NCI-H1694 (cell line): Measurements from ENCODE around the gene RFC2.
A peak's percentile ranks its signal among the peaks of the same experiment; 100 is the strongest.

Source experiments
- DNase-seq: peaks from one replicate; lab custom pipeline; 2025; lab: John Stamatoyannopoulos, UW

RFC2 gene

DNA sequence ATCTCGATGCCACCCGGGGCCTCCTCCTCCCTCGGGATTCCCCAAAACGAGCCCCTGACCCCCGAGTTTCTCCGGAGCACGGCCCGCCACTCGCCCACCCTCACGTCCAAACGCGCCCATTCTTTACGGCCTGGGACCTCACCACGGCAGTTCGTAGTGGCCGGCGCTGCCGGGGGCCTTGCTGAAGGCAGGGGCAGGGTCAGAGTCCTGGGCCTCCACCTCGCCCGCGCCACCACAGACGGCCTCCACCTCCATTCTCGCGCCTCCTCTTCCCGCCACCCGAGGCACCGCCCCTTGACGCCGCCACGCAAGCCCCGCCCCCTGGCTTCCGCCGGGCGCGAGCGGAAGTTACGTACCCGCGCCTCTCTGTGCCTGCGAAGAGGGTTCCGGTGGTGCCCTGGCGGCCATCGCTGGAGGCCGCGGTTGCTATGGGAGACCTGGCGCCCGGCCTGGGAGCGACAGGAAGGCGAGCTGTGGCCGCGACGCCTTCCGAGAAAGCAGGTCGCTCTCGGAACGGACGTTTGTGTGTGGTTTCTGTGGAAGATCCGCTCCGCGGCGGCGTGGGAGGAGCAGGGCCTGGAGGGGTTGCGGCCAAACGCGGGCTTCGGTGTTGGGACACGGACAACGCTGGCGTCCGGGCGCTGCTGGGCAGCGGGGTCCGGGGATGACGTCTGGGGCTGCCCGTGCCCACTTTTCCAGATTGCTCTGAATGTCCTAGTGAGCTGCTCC, at the start of gene RFC2:
Gene RFC2, minus strand, starts transcription at position 271 of the 729 bp plus-strand sequence. Its CDS starts 16 bp downstream, at position 255.
- DNase-seq = peak; percentile 85

DNA sequence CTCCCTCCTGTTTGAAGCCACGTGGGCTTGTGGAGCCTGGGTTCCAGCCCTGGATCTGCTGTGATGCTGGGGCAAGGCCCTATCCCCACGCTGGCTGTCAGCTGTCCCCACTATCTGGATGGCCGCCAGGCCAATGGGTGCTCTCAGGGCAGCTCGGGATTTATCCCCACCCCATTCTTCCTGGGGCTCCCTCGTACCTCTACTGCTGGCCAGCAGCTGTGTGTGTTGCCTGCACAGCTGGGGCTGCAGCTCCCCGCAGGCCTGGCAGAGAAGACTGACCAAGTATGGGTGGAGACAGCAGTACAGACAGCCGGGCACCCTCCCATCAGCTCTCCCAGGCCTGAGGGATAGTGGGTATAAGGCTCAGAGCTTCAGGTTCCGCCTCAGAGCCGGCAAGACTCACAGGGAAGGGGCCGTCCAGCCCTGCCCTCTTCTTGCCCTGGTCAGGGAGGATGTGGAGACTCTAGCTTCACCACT, 48.6 kb upstream of the RFC2 start:
- DNase-seq = no peak

DNA sequence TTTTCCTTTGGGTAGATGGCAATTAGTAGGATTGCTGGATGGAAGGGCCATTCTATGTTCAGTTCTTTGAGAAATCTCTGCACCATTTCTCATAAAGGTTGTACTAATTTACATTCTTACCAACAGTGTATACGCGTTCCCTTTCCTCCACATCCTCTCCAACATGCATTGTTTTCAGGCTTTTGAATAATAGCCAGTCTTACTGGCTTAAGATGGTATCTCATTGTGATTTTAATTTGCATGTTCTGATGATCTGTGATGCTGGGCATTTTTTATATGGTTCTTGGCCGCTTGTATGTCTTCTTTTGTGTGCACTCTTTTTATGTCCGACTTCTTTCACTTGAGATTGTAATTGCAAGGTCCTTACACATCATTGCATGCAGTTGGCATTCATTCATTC, 46.7 kb upstream of the RFC2 start:
- DNase-seq = no peak

DNA sequence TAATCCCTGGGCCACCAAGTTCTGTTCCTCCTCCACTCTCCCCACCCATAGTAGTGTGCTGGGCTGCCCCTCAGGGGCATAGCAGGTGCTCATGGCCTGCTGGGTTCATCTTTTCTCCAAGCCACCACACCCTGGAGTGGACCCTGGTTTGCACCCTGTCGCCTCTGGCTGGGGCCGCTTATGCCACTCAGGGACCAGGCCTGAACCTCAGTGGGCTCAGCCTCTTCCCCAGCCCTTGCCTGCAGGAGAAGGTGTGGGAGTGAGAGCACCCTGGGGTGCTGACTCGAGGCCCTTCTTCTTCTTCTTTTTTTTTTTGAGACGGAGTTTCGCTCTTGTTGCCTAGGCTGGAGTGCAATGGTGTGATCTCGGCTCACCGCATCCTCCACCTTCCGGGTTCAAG, 45.2 kb upstream of the RFC2 start:
- DNase-seq = no peak

DNA sequence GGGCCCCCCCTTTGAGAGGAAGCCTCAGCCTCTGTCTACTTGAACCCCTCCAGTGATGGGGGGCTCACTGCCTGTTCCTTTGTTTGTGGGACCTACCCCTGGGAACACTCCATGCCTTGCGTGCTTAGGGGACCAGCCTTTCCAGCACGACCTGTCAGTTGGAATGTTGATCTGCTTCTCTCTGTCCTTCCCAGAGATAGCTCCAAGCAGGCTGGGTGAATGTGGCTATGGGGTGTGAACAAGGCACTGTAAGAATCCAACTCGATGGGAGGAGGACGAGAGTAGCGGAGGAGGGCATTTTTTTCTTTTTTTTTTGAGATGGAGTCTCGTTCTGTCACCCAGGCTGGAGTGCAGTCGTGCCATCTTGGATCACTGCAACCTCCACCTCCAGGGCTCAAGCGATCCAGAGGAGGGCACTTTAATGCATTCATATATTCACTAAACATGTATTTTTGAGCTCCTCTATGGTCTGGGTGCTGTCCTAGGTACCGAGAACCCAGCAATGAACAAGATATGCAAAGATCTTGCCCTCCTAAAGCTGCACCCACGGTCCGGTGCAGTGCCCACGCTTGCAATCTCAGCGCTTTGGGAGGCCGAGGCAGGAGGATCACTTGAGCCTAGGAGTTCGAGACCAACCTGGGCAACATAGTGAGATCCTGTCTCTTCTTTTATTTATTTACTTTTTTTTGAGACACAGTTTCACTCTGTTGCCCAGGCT, 43.5 kb upstream of the RFC2 start:
- DNase-seq = no peak

DNA sequence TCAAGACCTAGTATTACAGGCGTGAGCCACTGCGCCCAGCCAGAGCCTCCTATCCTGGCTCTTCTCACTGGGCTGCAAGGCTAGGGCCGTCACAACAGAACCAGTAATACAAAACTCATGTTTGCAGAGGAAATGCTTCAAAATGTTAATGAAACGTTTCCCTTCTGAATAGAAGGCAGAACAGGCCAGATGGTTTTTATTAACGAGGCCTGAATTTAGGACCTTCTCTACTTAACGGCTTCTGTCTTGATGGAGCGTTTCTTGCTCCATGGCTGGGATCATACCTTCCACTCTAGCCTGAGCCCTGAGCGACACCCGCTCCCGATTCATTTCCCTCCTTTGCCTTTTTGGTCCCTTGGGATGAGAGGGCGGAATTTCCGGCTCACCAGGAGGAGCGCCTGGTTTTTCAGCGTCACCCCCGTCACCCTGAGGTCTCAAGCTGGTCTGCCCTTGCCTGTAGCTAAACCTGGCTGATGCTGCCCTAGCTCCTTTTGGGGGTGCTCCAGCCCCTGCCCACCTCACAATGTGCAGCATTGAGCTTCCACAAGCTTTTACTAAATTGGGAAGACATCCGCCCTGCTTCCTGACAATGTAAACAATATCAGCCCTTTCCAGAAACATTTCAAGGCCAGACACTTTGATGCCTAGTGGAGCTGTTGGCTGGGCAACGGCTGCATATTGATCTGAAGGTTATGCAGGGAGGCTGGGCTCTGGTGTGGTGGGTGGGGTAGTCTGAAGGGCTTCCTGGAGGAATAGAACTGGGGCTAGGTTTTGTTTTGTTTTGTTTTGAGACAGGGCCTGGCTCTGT, 40.2 kb upstream of the RFC2 start:
- DNase-seq = no peak

DNA sequence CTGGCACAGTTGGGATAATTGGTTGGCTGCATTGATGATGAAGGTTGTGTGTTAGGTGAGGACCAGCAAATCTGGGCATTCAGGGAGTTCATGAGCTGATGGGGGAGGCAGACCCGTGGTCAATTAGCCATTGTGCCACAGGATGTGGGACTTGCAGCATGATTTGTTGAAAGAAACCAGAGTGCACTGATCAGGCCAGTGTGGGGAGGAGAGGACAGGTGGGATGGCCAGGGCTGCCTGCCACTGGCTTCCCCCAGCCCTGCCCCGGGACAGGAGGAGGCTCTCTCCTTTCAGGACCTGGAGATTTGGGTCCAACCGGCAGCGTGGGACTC, 39.3 kb upstream of the RFC2 start:
- DNase-seq = no peak

DNA sequence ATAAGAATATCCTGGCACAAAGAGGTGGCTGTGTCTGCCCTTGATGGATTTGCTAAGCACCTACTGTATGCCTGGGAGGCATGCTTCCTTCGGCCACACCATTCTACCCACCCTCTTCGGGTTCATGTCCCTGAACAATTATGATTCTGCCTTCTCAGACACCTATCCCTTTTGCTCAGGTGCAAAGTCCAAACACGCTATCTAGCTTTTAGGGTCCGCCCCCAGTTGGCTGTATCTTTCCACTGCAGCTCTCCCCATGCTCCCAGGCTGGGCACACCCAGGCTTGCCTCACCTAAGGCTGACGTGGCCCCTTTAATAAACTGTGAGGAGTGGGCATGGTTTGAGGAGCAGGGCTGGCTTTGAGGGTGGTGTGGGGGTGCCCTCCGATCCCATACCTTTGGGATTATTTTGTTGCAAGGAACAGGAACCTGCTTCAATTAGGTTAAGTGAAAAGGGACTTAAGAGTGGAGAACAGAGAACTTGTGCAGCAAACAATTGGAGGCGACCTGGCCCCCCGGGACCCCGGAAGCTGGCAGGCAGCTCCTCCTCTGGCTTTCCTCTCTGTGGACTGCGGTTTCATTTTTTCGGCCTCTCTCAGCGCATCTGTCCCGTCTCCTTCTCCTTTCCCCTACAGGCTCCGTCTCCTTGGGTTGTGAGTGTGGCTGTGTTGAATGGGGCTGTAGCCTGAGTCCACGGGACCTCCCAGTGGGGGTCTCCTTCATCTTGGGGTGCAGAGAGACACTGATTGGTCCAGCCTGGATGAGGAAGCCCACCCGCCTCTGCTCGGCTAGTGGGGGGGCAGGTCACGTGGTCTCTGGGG, 38.8 kb upstream of the RFC2 start:
- no peak for DNase-seq

DNA sequence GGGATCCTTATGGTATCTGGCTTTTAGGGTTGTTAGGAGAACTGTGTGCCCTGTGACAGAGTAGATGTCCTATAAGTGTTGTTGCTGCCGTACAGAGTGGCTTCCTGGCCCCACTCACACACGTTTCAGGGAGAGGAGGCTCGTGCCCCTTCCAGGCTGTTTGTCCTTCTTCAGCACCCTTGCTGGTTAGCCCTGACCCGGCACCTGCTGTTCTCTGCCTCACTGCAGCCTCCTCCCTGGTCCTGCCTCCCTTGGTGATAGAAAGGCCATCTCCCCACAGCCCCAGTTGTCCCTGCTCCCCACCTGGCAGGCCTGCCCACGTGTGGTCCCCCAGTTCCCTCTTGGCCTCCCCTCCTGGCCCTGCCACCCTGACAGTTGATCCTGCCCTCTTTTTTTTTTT, 37.3 kb upstream of the RFC2 start:
- DNase-seq = no peak

DNA sequence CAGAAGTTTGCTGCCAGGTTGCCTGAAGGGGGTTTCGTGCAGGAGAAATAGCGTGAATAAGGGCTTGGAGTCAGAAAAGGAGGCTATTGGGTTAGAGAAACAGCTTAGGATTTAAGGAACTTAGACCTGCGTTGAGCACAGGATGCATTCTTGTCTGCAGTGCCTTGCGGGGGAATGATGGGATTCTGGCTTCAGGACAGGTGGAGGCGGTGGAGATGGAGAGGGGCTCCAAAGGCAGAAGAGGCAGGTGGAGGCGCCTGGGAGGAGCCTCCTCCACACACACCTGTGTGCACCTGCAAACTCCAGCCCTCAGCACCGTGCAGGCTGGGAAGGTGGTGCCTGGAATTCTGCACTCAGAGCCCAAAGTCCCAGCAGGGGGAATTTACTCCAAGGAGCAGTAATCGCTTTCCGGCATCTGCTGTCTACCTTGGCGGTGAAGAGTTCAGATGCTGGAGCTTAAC, 36.8 kb upstream of the RFC2 start:
- DNase-seq = no peak

DNA sequence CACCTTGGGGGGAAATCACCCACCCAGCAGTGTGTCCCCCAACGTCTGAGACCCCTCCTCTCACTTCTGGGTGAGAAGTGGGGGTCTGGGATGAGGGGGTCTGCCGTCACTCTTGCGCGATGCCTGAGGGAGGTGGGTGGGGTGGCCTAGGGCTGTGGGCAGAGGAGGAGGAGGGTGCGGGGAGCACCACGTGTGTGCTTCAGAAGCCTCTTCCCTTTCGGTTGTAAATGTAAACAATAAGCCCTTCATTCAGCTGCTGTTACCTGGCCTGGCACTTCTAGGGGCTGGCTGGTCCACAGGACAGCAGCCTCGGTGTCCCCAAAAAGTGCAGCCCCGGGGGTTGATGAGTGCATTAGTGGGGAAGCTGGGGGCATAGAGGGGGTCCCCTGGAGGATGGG, 36.4 kb upstream of the RFC2 start:
- DNase-seq = no peak

DNA sequence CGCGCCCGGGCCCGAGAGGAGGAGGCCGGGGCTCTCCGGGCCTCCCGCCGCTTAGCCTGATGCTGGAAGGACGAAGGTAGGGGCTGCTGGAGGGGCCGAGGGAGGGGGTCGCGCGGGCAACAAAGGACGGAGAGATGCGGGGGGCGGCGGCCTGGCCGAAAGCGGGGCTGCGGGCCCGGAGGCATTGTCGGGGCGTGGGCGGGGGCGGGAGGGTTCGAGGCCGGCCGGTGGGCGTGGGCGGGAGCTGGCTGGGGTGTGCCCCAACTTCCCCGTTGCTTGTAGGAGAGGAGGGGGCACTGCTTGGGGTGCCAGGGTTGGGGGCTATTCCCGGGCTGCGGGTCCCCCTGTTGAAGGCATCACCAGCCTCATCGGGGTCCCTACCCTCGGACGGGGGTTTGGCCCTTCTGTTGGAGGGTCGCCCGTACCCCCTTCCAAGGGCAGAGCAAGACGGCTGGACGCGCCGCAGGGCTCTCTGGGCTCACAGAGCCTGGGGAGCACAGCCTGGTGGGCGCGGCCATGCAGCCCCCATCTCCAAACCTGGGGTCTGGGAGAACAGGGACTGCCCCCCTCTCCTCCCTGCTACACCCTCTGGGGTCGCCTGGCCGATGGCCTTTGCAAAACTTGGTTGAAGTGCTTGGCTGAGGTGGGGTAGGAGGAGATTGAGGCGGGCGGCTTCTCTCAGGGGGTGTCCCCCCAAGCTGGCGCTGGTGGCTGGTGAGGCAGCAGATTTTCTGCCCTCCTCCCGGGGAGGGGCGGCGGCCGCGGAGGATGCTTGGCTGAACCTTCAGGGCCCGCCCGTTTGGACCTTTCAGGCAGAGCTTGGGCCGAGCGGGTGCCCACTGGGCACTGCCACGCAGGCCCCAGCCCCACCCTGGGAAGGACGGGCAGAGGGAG, 35.7 kb upstream of the RFC2 start:
- no peak for DNase-seq

DNA sequence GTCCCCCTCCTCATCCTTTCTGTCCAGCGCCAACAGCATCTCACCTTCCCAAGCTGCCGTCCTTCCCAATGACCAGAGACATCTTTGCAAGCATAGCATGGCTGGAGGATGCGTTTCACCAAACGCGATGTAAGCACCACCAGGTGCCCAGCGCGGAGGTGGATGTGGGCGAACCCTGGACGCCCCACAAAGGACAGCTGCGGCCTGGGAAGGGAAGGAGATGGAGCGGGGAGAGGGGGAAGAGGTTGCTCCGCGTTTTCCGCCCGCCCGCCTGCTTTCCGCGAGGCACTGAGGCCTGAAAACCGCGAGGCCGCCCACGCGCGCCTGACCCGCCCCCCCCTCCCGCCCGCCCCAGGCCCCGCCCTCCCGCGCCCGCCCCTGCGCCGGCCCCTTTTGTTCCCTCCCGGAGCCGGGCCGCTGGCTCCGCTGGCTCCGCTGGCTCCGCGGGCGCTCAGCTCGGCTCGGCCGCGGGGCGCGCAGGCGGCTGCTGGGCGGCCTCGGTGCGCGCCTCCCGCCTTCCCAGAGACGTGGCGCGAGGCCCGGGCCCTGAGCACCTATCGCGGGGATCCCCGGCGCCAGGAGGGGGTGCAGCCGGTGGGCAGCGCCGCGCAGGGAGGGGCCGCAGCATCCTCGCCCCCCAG, 34.9 kb upstream of the RFC2 start, which contains the start of gene CLIP2:
Gene CLIP2, plus strand, starts transcription at position 390 of the 641 bp plus-strand sequence. CDS start 28,140 bp downstream, outside the sequence.
- DNase-seq = peak; percentile 25

DNA sequence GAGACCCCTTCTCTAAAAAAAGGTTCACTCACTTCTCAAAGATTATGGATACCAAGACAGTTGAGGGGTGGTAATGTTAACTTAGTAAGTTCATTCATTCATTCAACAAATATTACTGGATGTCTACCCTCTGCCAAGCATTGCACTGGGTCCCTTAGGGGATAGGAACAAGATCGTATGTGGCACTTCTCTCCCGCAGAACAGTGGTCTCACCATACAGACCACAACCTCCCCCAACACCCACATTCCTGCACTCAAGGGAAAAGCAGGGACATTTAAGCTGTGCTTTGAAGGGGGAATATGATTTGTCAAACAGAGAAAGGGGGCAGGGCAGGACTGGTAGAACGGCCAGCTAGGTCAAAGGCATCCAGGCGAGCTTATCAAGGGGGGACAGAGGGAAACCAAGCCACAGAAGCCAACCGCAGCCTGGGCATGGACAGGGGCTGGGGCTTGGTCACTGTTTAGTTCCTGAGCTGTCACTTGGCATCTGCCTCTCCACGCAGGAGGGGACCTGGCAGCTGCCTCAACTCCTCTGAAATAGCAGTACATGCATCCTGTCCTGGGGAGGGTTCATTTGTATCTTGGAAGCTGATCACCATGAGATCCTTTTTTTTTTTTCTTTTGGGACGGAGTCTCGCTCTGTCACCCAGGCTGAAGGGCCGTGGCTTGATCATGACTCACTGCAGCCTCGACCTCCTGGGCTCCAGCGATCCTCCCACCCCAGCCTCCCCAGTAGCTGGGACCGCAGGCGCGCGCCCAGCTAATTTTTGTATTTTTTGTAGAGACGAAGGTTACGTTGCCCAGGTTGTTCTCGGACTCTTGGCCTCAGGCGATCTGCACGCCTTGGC, 34.1 kb upstream of the RFC2 start:
- no peak for DNase-seq

DNA sequence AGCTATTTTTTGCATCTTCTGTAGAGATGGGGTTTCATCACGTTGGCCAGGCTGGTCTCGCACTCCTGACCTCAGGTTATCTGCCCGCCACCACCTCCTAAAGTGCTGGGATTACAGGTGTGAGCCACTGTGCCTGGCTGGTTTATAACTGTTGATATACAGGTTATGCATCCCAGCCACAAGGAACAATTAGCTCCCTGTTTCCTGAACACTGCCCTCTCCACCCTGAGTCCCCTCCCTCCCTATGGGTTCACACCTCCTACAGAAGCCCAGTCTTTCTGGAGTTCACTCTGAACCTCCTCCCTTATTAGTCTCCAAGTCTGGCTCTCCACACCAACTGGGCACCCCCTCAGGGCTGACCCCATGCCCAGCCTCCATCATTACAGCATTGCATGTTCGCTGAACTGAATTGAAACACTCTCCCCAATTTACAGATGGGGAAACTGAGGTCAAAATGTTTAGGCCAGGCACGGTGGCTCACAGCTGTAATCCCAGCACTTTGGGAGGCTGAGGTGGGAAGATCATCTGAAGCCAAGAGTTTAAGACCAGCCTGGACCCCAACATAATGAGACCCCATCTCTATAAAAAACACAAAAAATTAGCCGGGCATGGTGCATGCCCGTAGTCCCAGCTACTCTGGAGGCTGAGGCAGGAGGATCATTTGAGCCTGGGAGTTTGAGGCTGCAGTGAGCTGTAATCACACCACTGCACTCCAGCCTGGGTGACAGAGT, 33.3 kb upstream of the RFC2 start:
- no peak for DNase-seq

DNA sequence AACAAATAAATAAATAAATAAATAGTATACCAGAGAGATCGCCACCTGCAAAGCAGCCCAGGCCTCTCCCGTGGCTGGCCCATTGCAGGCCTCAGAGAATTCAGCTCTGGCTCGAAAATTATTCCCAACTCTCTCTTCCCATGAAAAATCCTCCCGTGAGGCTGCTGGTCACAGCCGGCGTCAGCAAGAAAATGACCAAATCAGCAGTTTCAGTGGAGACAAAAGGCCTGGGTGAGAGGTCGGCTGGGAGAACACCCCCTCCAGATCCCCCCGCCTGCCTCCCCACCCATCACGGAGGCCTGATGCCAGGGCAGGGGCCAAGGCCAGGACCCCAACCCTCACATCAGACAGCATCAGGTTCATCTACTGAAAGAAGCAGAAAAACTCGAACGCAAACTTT, 31.9 kb upstream of the RFC2 start:
- DNase-seq = no peak

DNA sequence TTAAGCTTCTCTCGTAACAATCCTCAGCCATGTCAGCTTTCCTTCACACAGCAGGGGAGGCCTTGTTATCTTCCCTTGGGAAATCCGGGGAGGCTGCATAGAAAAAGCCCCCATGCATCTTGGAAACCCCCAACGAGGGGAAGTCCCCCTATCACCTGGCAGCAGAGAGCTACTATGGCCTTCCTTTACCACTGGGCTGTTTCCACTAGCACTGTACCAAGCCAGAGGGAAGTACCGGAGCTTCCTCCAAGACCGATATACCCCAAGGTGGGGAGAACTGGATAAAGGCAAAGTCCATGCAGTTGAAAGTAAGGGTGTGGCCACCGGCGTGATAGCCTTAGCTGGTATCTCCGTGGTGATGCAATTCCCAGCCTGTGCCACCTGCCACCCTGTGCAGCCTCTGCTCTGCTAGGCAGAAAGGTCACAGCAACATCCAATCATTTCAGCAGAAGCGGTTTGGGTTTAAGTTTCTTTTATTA, 30.6 kb upstream of the RFC2 start:
- no peak for DNase-seq

DNA sequence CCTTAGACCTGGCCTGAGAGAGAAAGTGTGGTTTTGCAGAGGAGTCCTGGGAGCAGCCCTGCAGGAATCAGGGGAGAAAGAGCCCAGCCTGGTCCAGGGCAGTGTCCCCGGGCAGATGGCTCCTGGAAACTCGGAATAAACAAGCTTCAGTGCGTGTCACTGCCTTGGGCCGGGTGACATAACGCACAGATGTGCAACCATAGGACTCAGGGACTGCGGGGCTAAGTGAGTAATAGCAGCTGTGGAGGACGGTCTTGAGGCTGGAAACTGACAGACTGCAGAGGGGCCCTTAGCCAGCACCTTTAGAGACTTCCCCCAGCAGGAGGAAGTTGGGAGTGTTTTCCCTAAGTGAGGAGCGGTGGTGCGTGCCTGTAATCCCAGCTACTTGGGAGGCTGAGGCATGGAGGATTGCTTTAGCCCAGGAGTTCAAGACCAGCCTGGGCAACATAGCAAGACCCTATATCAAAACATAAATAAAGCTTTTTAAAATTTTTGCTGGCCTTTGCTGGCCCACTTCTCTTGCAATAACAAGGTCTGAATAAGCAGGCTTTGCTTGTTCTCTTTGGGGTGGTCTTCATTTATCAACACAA, 29.8 kb upstream of the RFC2 start:
- no peak for DNase-seq
